Measurements from ENCODE around the gene EEF1A1.
A peak's percentile ranks its signal among the peaks of the same experiment; 100 is the strongest.

DNA sequence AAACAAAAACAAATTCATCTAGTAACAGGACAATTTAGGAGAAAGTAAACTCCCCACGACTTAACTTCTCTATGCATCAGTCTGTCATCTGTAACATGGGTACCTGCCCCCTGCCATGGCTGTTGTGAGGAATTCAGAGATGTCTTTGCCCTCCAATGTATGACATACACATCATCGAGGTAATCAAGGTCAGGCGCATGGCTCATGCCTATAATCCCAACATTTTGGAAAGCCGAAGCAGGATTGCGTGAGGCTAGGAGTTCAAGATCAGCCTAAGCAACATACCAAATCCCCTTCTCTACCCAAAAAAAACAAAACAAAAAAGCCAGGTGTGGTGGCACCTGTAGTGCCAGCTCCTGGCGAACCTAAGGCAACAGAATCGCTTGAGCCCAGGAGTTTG lies 9.0 kb downstream of the EEF1A1 start:
- TF ChIP-seq CTCF (IDR thresholded peaks at IDR 0.05; ENCODE audit: control extremely low read depth in 1 of 3, insufficient read depth in 1 of 3, low read depth in 1 of 3, low read length in 3 of 3) (no peak), JUN (IDR thresholded peaks at IDR 0.05; ENCODE audit: low read depth, low read length) (no peak), POLR2AphosphoS5 (IDR thresholded peaks at IDR 0.05; ENCODE audit: low read depth, low read length) (peak; percentile 96), CREB1 (IDR thresholded peaks at IDR 0.05) (no peak), JUND (IDR thresholded peaks at IDR 0.05; ENCODE audit: low read length) (no peak), YY1 (IDR thresholded peaks at IDR 0.05; ENCODE audit: low read depth, low read length) (no peak), EZH2 (IDR thresholded peaks at IDR 0.05; ENCODE audit: low read depth, low read length, severe bottlenecking) (no peak), ZNF274 (IDR thresholded peaks at IDR 0.05; ENCODE audit: borderline replicate concordance, extremely low read depth, low read length) (no peak), SIN3A (conservative IDR thresholded peaks at IDR 0.05 in 1 of 2, IDR thresholded peaks at IDR 0.05 in 1 of 2; ENCODE audit: low read depth in 1 of 2, low read length in 2 of 2) (no peak), EP300 (IDR thresholded peaks at IDR 0.05; ENCODE audit: borderline replicate concordance in 1 of 2, low read depth in 2 of 2, low read length in 2 of 2) (no peak), CEBPB (IDR thresholded peaks at IDR 0.05; ENCODE audit: low read depth, low read length) (no peak)
- TF ChIP-seq, protein P1, sequence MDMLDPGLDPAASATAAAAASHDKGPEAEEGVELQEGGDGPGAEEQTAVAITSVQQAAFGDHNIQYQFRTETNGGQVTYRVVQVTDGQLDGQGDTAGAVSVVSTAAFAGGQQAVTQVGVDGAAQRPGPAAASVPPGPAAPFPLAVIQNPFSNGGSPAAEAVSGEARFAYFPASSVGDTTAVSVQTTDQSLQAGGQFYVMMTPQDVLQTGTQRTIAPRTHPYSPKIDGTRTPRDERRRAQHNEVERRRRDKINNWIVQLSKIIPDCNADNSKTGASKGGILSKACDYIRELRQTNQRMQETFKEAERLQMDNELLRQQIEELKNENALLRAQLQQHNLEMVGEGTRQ (IDR thresholded peaks at IDR 0.05; ENCODE audit: low read length), result no peak
